GM12878 (cell line): ENCODE data around the gene ASTN1. TPM values are rescaled to one million over a fixed set of nuclear protein-coding genes. Genes with fewer than 3 reads are reported as not detected.

Experiments used
- ATAC-seq: fragments of 200-7000 bp; cut with Tn5 transposase; 3 replicates; pipeline ENCODE4 v1.9.1; 2020; ENCODE audit warnings: mild to moderate bottlenecking, moderate library complexity
- BruUV-seq: library from RNA; stranded (reverse); fragments of 400-500 nt; replicated peaks from 2 replicates; lab custom pipeline; 2021; lab: Mats Ljungman, UMichigan
- CTCF ChIA-PET: fragments of 300-600 bp; sonication (Branson Sonifier 250); formaldehyde crosslinking; extraction: SDS; loops from one replicate; lab custom pipeline; 2021; ENCODE audit warnings: inconsistent platforms; lab: Yijun Ruan, JAX
- POLR2A ChIA-PET: fragments of 350-600 bp; formaldehyde crosslinking; extraction: SDS; loops from one replicate; lab custom pipeline; 2021; ENCODE audit warnings: inconsistent platforms; lab: Charles Lee
- RAD21 ChIA-PET: fragments of 300-600 bp; sonication (Branson Sonifier 250); formaldehyde crosslinking; loops from one replicate; lab custom pipeline; 2023; ENCODE audit warnings: antibody characterized with exemption; ENCODE audit not compliant: unreplicated experiment; lab: Charles Lee
- SMC1A ChIA-PET: fragments of 300-600 bp; sonication (Branson Sonifier 250); formaldehyde crosslinking; loops from one replicate; lab custom pipeline; 2023; ENCODE audit not compliant: unreplicated experiment, uncharacterized antibody; lab: Charles Lee
- DNase-seq: peaks from one replicate; pipeline ENCODE4 v3.0.0-alpha.2; 2011; ENCODE audit warnings: low read depth, low spot score
- FAIRE-seq: peaks from 3 replicates; lab custom pipeline; 2011; peaks lifted over from hg19 to GRCh38; lab: Jason Lieb, UNC
- H2AFZ ChIP-seq: 2 replicates; pipeline ENCODE4 v1.6.0; 2011; ENCODE audit warnings: low read depth, low read length, control low read depth; ENCODE audit not compliant: control insufficient read depth
- H3K27ac ChIP-seq: 2 replicates; pipeline ENCODE4 v1.5.1; 2011; ENCODE audit warnings: control low read depth; ENCODE audit not compliant: control insufficient read depth, insufficient read depth
- H3K27me3 ChIP-seq, 2 experiments: replicated peaks in 1 of 2; 2 replicates each; pipeline versions ENCODE4 v1.6.0 to v1.6.1; 2011; ENCODE audit warnings: low read length in 1 of 2; ENCODE audit not compliant: control insufficient read depth in 2 of 2, insufficient read depth in 2 of 2
- H3K36me3 ChIP-seq, 2 experiments: 2 replicates each; pipeline ENCODE4 v1.5.1; 2011; ENCODE audit warnings: low read length in 1 of 2; ENCODE audit not compliant: control insufficient read depth in 2 of 2, insufficient read depth in 2 of 2
- H3K4me1 ChIP-seq: 2 replicates; pipeline ENCODE4 v1.6.1; 2011; ENCODE audit warnings: mild to moderate bottlenecking, low read length, moderate library complexity, mixed read lengths; ENCODE audit not compliant: control insufficient read depth, insufficient read depth
- H3K4me2 ChIP-seq: 2 replicates; pipeline ENCODE4 v1.6.0; 2011; ENCODE audit warnings: control low read depth; ENCODE audit not compliant: control insufficient read depth, insufficient read depth
- H3K4me3 ChIP-seq: fragments of 200-600 bp; sonication (generic); 2 replicates; pipeline ENCODE4 v1.5.1; 2016
- H3K79me2 ChIP-seq: 2 replicates; pipeline ENCODE4 v1.6.0; 2011; ENCODE audit warnings: low read length; ENCODE audit not compliant: control insufficient read depth, insufficient read depth
- H3K9ac ChIP-seq: 2 replicates; pipeline ENCODE4 v1.8.0; 2011; ENCODE audit warnings: low read length, control low read depth, mixed read lengths; ENCODE audit not compliant: control insufficient read depth, insufficient read depth
- H3K9me3 ChIP-seq: replicated peaks from 3 replicates; pipeline ENCODE4 v1.5.1; 2011; ENCODE audit warnings: mild to moderate bottlenecking, low read length; ENCODE audit not compliant: control insufficient read depth, insufficient read depth
- H4K20me1 ChIP-seq: 2 replicates; pipeline ENCODE4 v1.6.0; 2011; ENCODE audit not compliant: control insufficient read depth, insufficient read depth
- IKZF1 ChIP-seq: fragments of 450-650 bp; conservative IDR thresholded peaks from 2 replicates; pipeline ENCODE4 v1.6.1; 2017; ENCODE audit warnings: antibody characterized with exemption, mild to moderate bottlenecking
- USF2 ChIP-seq: IDR thresholded peaks from 2 replicates; pipeline ENCODE4 v1.6.1; 2011; ENCODE audit warnings: low read depth, low read length, improper control_type of control experiment, borderline replicate concordance
- WGBS: methylation state at CpG from one replicate; pipeline ENCODE4 v1.1.6; 2016; ENCODE audit warnings: low lambda C conversion rate; ENCODE audit not compliant: insufficient replicate concordance, insufficient coverage; ENCODE audit errors: missing lambda C conversion rate; 5-methylcytosine and 5-hydroxymethylcytosine counted together
- in situ Hi-C: fragments of 300-500 bp; cut with MboI; formaldehyde crosslinking; loops from 9 replicates; pipeline ENCODE4 v1.14.3; 2018; ENCODE audit warnings: mixed read lengths
- intact Hi-C: fragments of 100-400 bp; cut with micrococcal nuclease; formaldehyde crosslinking; loops from one replicate; pipeline ENCODE4 v1.14.2; 2022; ENCODE audit not compliant: unreplicated experiment
- polyA plus RNA-seq, 11 experiments: library from polyadenylated mRNA; depleted of rRNA in 4 of 11; unstranded in 6 of 11; stranded (reverse) in 5 of 11; fragments of >200 nt; fragmentation: Nextera tagmentation in 4 of 11; fragmentation: Illumina TruSeq in 1 of 11; extraction: Ambion mirVana in 4 of 11; extraction: Trizol in 1 of 11; gene quantifications; 1 replicate in 1 of 11; 2 replicates in 10 of 11; pipeline versions ENCODE4 v1.2.1 to v1.2.3, GENCODE V29; 2011 to 2016; ENCODE audit warnings: inconsistent platforms in 2 of 11, missing spikeins in 2 of 11, low read depth in 1 of 11
- total RNA-seq, 4 experiments: library from RNA; depleted of rRNA in 3 of 4; stranded (reverse); fragments of >200 nt in 3 of 4; fragmentation: Illumina TruSeq in 1 of 4; extraction: Trizol in 1 of 4; gene quantifications; 2 replicates each; pipeline versions ENCODE4 v1.2.1 to v1.2.3, GENCODE V29; 2013 to 2021
- TF ChIP-seq, protein P1 (sequence below): fragments of 450-650 bp; IDR thresholded peaks from 2 replicates; pipeline ENCODE4 v1.6.1; 2018; ENCODE audit warnings: borderline replicate concordance, mild to moderate bottlenecking; ENCODE audit not compliant: partially characterized antibody

ASTN1 gene
- total and polyA plus RNA-seq, 10 of the 15 experiments (the other 5 are each of a cell fraction or from before 2014, with no cell fraction given): 0.04 TPM; not detected in 9

DNA sequence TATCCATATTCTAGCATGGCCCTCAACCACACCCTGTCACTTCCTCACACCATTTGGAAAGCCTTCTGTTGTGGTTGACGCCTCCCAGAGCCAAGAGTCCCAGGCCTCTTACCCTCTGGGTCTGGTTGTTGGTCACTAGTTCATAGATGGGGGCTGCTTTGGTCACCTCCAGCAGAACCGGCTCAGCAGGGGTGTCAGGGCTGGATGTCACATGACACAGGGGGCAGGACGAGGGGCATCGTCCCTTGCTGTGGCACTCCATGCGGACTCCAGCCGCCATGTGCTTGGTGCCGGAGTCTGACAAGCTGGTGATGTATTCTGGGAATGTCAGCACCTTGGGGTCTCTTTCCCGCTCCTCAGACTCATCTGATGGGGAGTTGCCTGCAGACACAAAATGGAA lies 270.1 kb downstream of the ASTN1 start:
- no peaks in the 10 kb centered on the region for H3K9me3 ChIP-seq
- ChIA-PET RAD21 (no interaction called here), CTCF (interaction anchor here (0.9 to 2.7 kb wide), 3 partner anchors 12 to 53 kb away, joined by 3 to 11 read pairs (median 7); no protein-coding TSS in a partner anchor), SMC1A (no interaction called here)
- H4K20me1 ChIP-seq: no peaks in the 10 kb centered on the region
- H3K79me2 ChIP-seq: no peaks in the 10 kb centered on the region
- intact Hi-C loops: no loop called here
- no peak overlapping the region for H3K4me2 ChIP-seq
- no peak for ATAC-seq
- H3K27me3 ChIP-seq: peaks cover 0 to 2% of the 10 kb centered on the region in 2 experiments; a peak in 2 of 4 replicates
- H3K4me1 ChIP-seq: no peaks in the 10 kb centered on the region
- BruUV-seq: no TSS peak
- TF ChIP-seq, protein P1, sequence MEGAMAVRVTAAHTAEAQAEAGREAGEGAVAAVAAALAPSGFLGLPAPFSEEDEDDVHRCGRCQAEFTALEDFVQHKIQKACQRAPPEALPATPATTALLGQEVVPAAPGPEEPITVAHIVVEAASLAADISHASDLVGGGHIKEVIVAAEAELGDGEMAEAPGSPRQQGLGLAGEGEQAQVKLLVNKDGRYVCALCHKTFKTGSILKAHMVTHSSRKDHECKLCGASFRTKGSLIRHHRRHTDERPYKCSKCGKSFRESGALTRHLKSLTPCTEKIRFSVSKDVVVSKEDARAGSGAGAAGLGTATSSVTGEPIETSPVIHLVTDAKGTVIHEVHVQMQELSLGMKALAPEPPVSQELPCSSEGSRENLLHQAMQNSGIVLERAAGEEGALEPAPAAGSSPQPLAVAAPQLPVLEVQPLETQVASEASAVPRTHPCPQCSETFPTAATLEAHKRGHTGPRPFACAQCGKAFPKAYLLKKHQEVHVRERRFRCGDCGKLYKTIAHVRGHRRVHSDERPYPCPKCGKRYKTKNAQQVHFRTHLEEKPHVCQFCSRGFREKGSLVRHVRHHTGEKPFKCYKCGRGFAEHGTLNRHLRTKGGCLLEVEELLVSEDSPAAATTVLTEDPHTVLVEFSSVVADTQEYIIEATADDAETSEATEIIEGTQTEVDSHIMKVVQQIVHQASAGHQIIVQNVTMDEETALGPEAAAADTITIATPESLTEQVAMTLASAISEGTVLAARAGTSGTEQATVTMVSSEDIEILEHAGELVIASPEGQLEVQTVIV: no peak
- TF ChIP-seq IKZF1 (no peak), USF2 (no peak)
- TF ChIP-seq, all 136 proteins: peak for 0
- WGBS: 36% methylated on average over 8 of the region's 8 CpGs
- in situ Hi-C loops: loop anchor here (10.0 kb wide), 3 partner anchors 280 to 1050 kb away; partner anchors contain the start of gene BRINP2
- FAIRE-seq: no peak
- Histone ChIP-seq H2AFZ (no peak overlapping the region), H3K9ac (no peak overlapping the region), H3K27ac (no peak overlapping the region), H3K4me3 (no peak overlapping the region), H3K36me3 (no peaks in the 10 kb centered on the region)
- POLR2A ChIA-PET: no interaction called here
- DNase-seq: no peak
